Measurements from ENCODE around the gene MYO16.
A peak's percentile ranks its signal among the peaks of the same experiment; 100 is the strongest.

MYO16 gene

DNA sequence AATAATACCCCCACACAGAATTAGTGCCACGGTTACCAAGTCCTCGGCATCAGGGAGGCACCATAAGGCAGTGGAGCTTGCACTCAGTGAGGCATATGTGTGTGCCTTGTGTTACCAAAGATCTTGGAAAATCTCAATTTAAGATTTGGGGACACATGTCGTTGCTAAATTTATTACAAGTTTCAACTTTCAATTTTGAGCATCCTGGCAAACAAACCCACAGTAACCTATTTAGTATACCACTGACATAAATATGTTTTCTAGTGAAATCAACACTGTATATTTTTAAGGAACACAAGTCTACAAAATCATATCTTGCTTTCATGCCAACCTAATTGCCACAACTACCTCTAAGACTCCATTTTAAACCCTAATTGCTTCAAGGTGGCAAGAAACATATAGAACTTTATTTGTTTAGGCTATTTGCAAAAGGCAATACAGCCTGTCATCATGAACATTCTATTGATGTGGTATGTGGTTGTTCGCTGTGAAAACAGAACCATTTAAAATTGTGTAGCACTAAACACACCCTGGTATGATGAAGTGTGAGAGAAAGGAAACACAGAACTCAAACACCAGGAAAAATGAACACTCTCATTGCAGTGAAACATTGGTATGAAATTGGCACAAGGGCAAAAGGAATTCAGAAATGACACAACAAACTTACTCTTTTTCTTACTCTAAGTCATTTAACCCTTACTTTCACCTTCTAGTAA, 625.9 kb downstream of the MYO16 start:
- no peak for DNase-seq

DNA sequence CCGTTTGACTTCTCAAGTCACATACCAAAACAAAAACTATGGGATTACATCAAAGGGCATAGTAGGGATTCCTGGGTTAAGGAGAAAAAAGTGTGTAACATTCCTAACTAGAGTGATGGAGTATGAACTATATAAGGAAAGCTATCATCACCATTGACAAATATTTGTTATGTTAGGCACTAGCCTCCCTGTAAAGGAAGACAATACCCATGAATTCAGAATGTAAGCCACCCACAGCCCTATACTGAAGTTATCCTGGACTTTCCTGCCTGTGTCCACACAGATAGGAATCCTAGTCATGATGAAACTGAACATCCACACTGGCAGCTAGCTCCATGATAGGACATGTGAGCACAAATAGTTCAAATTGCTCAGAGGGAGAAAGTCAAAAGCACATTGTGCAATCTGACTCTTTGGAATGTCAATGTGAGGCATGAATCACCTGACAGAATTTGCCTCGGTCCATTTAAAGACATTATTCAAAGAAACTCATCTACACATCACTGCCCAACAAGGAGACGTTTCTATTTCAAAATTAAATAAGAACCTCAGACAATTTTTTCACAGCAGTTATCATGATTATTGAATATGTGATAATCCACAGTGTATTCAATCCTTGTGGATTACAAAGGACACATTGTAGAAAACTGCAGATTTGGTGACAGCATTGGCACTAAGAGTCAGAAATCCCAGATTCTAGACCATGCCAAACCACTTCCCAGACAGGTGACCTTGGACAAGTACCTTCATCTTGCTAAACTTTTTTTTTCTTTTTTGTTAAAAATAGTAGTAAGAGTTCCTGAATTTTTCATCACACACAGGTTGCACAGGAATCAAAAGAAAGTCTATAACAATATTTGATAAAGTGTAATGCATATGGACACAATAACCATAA, 627.7 kb downstream of the MYO16 start:
- DNase-seq, result peak; percentile 40 to 69
